HepG2 (cell line): ENCODE data around the gene CMTM2.

Experiments used
- ERF ChIP-seq: IDR thresholded peaks from 2 replicates; pipeline ENCODE4 v1.6.1; 2018; ENCODE audit warnings: missing biosample characterization, missing genetic modification reagents
- PHF8 ChIP-seq: sonication (generic); formaldehyde crosslinking; IDR thresholded peaks from 2 replicates; pipeline ENCODE4 v1.5.0; 2020; ENCODE audit warnings: missing genetic modification reagents
- TCF7L2 ChIP-seq: IDR thresholded peaks from 2 replicates; pipeline ENCODE4 v1.6.1; 2011; ENCODE audit warnings: mild to moderate bottlenecking, low read depth, low read length, moderate library complexity
- ZNF263 ChIP-seq: sonication (generic); formaldehyde crosslinking; IDR thresholded peaks from 2 replicates; pipeline ENCODE4 v1.4.0; 2020; ENCODE audit warnings: missing genetic modification reagents
- ZNF577 ChIP-seq: sonication (generic); formaldehyde crosslinking; IDR thresholded peaks from 2 replicates; pipeline ENCODE4 v1.4.0; 2020; ENCODE audit warnings: mild to moderate bottlenecking, low read depth, missing genetic modification reagents, borderline replicate concordance
- ZNF83 ChIP-seq: sonication (generic); formaldehyde crosslinking; IDR thresholded peaks from 2 replicates; pipeline ENCODE4 v1.4.0; 2020; ENCODE audit warnings: missing genetic modification reagents, mild to moderate bottlenecking, borderline replicate concordance
- TF ChIP-seq, protein P1 (sequence below): sonication (generic); formaldehyde crosslinking; IDR thresholded peaks from 2 replicates; pipeline ENCODE4 v1.5.0; 2020; ENCODE audit warnings: mild to moderate bottlenecking, missing genetic modification reagents, moderate library complexity
- TF ChIP-seq, protein P2 (sequence below): sonication (generic); formaldehyde crosslinking; IDR thresholded peaks from 2 replicates; pipeline ENCODE4 v1.4.0; 2020; ENCODE audit warnings: missing genetic modification reagents
- TF ChIP-seq, protein P3 (sequence below): sonication (generic); formaldehyde crosslinking; IDR thresholded peaks from 2 replicates; pipeline ENCODE4 v1.4.0; 2020; ENCODE audit warnings: missing genetic modification reagents

DNA sequence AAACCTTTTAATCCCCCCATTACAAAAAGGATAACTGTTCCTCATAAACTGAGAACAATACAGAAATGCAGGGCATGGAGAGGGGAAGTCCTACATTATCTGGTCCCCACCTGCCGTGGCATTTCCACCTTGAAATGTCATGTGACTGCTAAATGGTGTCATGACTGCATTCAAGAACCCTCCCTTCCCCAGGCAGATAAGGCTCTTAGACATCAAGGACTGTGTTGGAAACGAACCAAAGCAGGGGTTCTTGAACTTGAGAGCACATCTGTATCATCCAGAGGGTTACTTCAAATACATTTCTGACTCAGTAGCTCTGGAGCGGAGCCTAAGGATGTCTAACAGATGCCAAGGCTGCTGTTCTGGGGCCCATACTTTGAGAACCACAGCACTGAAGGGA is 43.6 kb downstream of the CMTM2 start:
- TF ChIP-seq, protein P1, sequence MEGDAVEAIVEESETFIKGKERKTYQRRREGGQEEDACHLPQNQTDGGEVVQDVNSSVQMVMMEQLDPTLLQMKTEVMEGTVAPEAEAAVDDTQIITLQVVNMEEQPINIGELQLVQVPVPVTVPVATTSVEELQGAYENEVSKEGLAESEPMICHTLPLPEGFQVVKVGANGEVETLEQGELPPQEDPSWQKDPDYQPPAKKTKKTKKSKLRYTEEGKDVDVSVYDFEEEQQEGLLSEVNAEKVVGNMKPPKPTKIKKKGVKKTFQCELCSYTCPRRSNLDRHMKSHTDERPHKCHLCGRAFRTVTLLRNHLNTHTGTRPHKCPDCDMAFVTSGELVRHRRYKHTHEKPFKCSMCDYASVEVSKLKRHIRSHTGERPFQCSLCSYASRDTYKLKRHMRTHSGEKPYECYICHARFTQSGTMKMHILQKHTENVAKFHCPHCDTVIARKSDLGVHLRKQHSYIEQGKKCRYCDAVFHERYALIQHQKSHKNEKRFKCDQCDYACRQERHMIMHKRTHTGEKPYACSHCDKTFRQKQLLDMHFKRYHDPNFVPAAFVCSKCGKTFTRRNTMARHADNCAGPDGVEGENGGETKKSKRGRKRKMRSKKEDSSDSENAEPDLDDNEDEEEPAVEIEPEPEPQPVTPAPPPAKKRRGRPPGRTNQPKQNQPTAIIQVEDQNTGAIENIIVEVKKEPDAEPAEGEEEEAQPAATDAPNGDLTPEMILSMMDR (CRISPR knock-in tag), result no peak
- TF ChIP-seq PHF8 (no peak), ZNF83 (CRISPR knock-in tag) (no peak), ZNF577 (CRISPR knock-in tag) (no peak), ZNF263 (no peak), TCF7L2 (no peak), ERF (no peak)
- TF ChIP-seq, protein P2, sequence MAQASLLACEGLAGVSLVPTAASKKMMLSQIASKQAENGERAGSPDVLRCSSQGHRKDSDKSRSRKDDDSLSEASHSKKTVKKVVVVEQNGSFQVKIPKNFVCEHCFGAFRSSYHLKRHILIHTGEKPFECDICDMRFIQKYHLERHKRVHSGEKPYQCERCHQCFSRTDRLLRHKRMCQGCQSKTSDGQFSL (CRISPR knock-in tag), result no peak
- TF ChIP-seq, protein P3, sequence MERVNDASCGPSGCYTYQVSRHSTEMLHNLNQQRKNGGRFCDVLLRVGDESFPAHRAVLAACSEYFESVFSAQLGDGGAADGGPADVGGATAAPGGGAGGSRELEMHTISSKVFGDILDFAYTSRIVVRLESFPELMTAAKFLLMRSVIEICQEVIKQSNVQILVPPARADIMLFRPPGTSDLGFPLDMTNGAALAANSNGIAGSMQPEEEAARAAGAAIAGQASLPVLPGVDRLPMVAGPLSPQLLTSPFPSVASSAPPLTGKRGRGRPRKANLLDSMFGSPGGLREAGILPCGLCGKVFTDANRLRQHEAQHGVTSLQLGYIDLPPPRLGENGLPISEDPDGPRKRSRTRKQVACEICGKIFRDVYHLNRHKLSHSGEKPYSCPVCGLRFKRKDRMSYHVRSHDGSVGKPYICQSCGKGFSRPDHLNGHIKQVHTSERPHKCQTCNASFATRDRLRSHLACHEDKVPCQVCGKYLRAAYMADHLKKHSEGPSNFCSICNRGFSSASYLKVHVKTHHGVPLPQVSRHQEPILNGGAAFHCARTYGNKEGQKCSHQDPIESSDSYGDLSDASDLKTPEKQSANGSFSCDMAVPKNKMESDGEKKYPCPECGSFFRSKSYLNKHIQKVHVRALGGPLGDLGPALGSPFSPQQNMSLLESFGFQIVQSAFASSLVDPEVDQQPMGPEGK (CRISPR knock-in tag), result no peak
